ENCODE results near the gene HEBP2.
A peak's percentile ranks its signal among the peaks of the same experiment; 100 is the strongest.
"Not testable (repeated sequence)": the region's sequence is repeated elsewhere in the genome, so short reads cannot be mapped to it uniquely, and the experiment has no call there.

Gene HEBP2

GRCh38 chr6:138403801-138404665 is at the start of gene HEBP2:
HEBP2 (plus strand) TSS chr6:138404223; CDS start chr6:138404496, 273 bp downstream.
- Histone ChIP-seq H3K4me1 (ENCODE audit: insufficient read depth, low read length) (no peaks in the 10 kb centered on the region), H3K9me3 (ENCODE audit: control insufficient read depth, insufficient read depth, low read length) (no peaks in the 10 kb centered on the region), H3K9ac (ENCODE audit: low read depth, low read length) (peak within 1 kb of the TSS; percentile 90), H3K36me3 (ENCODE audit: insufficient read depth, low read length) (no peaks in the 10 kb centered on the region; the same call in 1 of the 2 replicates)

- Histone ChIP-seq H3K4me1 (ENCODE audit: insufficient read depth, low read length) (no peaks in the 10 kb centered on the region), H3K9ac (ENCODE audit: low read depth, low read length) (no peak overlapping the region), H3K36me3 (ENCODE audit: insufficient read depth, low read length) (no peaks in the 10 kb centered on the region), H3K9me3 (ENCODE audit: control insufficient read depth, insufficient read depth, low read length) (no peaks in the 10 kb centered on the region)
Observed at GRCh38 chr6:138357928-138358327, 46.1 kb upstream of the HEBP2 start.

DNA sequence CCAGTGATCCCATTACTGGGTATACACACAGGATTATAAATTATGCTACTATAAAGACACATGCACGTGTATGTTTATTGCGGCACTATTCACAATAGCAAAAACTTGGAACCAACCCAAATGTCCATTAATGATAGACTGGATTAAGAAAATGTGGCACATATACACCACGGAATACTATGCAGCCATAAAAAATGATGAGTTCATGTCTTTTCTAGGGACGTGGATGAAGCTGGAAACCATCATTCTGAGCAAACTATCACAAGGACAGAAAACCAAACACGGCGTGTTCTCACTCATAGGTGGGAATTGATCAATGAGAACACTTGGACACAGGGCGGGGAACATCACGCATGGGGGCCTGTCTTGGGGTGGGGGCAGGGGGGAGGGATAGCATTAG is 35.3 kb upstream of the HEBP2 start:
- H3K4me1 ChIP-seq (ENCODE audit: insufficient read depth, low read length); H3K36me3 ChIP-seq (ENCODE audit: insufficient read depth, low read length); H3K9me3 ChIP-seq (ENCODE audit: control insufficient read depth, insufficient read depth, low read length); H3K9ac ChIP-seq (ENCODE audit: low read depth, low read length): not testable (repeated sequence)

DNA sequence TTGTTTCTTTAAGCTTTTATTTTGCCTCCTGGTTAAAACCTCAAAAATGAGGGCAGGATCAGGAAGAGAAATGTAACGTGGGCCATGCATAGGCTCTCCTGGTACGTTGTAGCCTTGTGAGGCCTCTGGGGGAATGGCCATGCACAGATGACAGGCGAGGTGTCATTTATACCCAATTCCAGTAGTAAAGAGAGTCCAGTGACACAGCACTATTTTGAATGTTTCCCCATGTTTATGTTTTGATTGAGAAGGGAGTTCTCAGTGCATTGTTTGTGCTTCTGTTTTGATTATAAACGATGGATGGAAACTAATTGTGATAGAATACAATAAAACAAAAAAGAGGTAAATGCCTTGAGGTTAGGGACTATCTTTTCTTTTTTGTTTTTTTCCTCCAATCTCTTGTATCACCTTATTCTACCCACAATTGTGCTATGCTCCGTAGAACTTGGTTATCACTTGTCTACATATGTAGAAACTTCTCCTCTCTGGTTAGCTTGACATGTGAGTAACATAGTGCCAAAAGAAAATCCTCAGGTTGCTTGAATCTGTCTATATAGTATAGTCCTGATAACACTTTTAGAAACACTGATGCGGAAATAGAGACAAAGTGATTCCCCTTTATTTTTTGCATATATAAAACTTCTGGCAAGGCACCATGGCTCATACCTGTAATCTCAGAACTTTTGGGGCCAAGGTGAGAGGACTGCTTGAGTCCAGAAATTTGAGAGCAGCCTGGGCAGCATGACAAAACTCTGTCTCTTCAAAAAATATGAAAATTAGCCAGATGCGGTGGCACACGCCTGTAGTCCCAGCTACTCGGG is 33.2 kb upstream of the HEBP2 start:
- H3K36me3 ChIP-seq (ENCODE audit: insufficient read depth, low read length): no peaks in the 10 kb centered on the region
- no peaks in the 10 kb centered on the region for H3K9me3 ChIP-seq (ENCODE audit: control insufficient read depth, insufficient read depth, low read length)
- no peak overlapping the region for H3K9ac ChIP-seq (ENCODE audit: low read depth, low read length)
- no peaks in the 10 kb centered on the region for H3K4me1 ChIP-seq (ENCODE audit: insufficient read depth, low read length)

DNA sequence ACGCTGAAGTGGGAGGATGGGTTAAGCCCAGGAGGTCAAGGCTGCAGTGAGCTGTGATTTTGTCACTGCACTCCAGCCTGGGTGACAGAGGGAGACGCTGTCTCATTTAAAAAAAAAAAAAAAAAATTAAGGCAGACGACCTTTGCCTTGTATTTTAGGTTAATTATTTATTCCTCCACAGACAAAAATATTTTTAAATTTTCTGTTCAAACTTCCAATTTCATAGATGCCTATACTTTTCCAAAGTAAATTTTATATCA is 32.6 kb upstream of the HEBP2 start:
- Histone ChIP-seq H3K9me3 (ENCODE audit: control insufficient read depth, insufficient read depth, low read length) (no peaks in the 10 kb centered on the region), H3K9ac (ENCODE audit: low read depth, low read length) (no peak overlapping the region), H3K36me3 (ENCODE audit: insufficient read depth, low read length) (no peaks in the 10 kb centered on the region), H3K4me1 (ENCODE audit: insufficient read depth, low read length) (no peaks in the 10 kb centered on the region)

- Histone ChIP-seq H3K9me3 (ENCODE audit: control insufficient read depth, insufficient read depth, low read length) (no peaks in the 10 kb centered on the region), H3K9ac (ENCODE audit: low read depth, low read length) (no peak overlapping the region), H3K4me1 (ENCODE audit: insufficient read depth, low read length) (no peaks in the 10 kb centered on the region), H3K36me3 (ENCODE audit: insufficient read depth, low read length) (no peaks in the 10 kb centered on the region)
Observed at GRCh38 chr6:138371720-138372119, 32.3 kb upstream of the HEBP2 start.

GRCh38 chr6:138372711-138373463 is 31.1 kb upstream of the HEBP2 start:
- H3K36me3 ChIP-seq (ENCODE audit: insufficient read depth, low read length): no peaks in the 10 kb centered on the region
- no peak overlapping the region for H3K9ac ChIP-seq (ENCODE audit: low read depth, low read length)
- no peaks in the 10 kb centered on the region for H3K9me3 ChIP-seq (ENCODE audit: control insufficient read depth, insufficient read depth, low read length)
- 0 out of 2 replicates have a peak, but pooled peaks cover 2% of the 10 kb centered on the region for H3K4me1 ChIP-seq (ENCODE audit: insufficient read depth, low read length)

- H3K4me1 ChIP-seq (ENCODE audit: insufficient read depth, low read length): peaks cover 9% of the 10 kb centered on the region; the same call in 1 of the 2 replicates
- no peaks in the 10 kb centered on the region for H3K36me3 ChIP-seq (ENCODE audit: insufficient read depth, low read length)
- H3K9ac ChIP-seq (ENCODE audit: low read depth, low read length): no peak overlapping the region
- H3K9me3 ChIP-seq (ENCODE audit: control insufficient read depth, insufficient read depth, low read length): no peaks in the 10 kb centered on the region
Observed at GRCh38 chr6:138374230-138374629, 29.8 kb upstream of the HEBP2 start.

DNA sequence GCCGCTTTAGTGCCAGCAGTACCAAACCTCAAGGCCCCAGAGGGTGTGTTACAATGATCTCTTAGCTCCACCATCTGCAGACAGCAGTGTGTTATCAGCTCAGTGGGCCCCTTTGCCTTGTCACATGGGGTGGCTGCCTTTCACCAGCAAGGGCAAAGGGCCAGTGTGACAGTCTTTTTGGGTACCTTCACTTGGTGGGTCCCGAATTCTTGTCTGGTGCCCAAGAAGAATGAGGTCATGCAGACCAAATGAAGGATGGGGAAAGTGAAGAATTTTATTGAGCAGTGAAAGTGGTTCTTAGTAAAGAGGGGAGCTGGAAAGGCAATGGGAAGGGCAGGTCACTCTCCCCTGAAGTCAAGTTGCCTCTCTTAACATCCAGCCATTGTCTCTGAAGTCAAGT is 29.2 kb upstream of the HEBP2 start:
- H3K9ac ChIP-seq (ENCODE audit: low read depth, low read length): no peak overlapping the region
- no peaks in the 10 kb centered on the region for H3K36me3 ChIP-seq (ENCODE audit: insufficient read depth, low read length)
- H3K4me1 ChIP-seq (ENCODE audit: insufficient read depth, low read length): peaks cover 9% of the 10 kb centered on the region; the same call in 1 of the 2 replicates
- no peaks in the 10 kb centered on the region for H3K9me3 ChIP-seq (ENCODE audit: control insufficient read depth, insufficient read depth, low read length)

GRCh38 chr6:138377042-138377441 is 27.0 kb upstream of the HEBP2 start:
- Histone ChIP-seq H3K36me3 (ENCODE audit: insufficient read depth, low read length) (no peaks in the 10 kb centered on the region), H3K9ac (ENCODE audit: low read depth, low read length) (no peak overlapping the region), H3K9me3 (ENCODE audit: control insufficient read depth, insufficient read depth, low read length) (no peaks in the 10 kb centered on the region), H3K4me1 (ENCODE audit: insufficient read depth, low read length) (peaks cover 9% of the 10 kb centered on the region; the same call in 1 of the 2 replicates)

DNA sequence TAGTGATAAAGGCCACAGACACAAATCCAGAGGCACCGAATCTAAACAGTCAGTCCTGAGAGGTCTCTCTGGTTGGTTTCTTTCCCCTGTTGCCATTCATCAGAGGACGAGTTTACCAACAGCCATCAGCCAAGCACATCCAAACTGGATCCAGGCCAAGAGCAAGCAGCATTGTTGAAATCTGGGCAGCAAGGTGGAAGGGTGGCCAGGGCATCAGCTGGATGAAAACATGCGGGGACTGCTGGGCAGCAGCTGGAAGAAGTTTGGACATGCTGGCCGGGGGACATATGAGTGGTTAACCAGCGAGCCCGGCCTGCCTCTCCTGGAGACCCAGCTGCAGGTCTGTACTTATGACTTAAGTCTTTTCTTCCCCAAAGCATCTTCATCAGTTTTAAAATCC is 26.2 kb upstream of the HEBP2 start, which contains the start of gene SMIM28:
TSS of gene SMIM28 (plus strand) at position 62 of the 400 bp plus-strand sequence. CDS start at position 230, 168 bp downstream.
- no peaks in the 10 kb centered on the region for H3K9me3 ChIP-seq (ENCODE audit: control insufficient read depth, insufficient read depth, low read length)
- H3K36me3 ChIP-seq (ENCODE audit: insufficient read depth, low read length): no peaks in the 10 kb centered on the region
- H3K4me1 ChIP-seq (ENCODE audit: insufficient read depth, low read length): peaks cover 9% of the 10 kb centered on the region
- H3K9ac ChIP-seq (ENCODE audit: low read depth, low read length): no peak within 1 kb of the TSS

DNA sequence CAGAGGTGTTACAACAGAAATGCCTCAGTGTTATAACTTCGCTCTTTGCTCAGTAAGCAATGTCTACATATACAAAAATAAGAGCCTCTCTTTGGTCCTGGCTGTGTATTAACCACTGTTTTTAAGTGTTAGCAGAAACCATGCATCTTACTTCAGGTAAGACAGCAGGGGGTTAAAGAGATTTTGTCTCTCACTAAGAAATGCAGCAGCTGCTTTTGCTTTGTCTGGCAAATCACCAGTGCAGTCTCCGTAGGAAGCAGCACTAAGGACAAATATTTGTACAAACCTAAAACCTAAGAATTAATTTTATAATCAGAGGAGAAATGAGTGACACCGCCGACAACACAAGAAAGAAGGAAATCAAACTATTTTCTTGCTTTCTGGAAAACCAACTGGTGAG is 25.6 kb upstream of the HEBP2 start:
- H3K9me3 ChIP-seq (ENCODE audit: control insufficient read depth, insufficient read depth, low read length): no peaks in the 10 kb centered on the region
- H3K9ac ChIP-seq (ENCODE audit: low read depth, low read length): no peak overlapping the region
- H3K36me3 ChIP-seq (ENCODE audit: insufficient read depth, low read length): no peaks in the 10 kb centered on the region
- H3K4me1 ChIP-seq (ENCODE audit: insufficient read depth, low read length): peaks cover 9% of the 10 kb centered on the region

GRCh38 chr6:138382498-138383265 is 21.3 kb upstream of the HEBP2 start:
- Histone ChIP-seq H3K36me3 (ENCODE audit: insufficient read depth, low read length) (no peaks in the 10 kb centered on the region), H3K4me1 (ENCODE audit: insufficient read depth, low read length) (peaks cover 9% of the 10 kb centered on the region), H3K9me3 (ENCODE audit: control insufficient read depth, insufficient read depth, low read length) (no peaks in the 10 kb centered on the region), H3K9ac (ENCODE audit: low read depth, low read length) (no peak overlapping the region)

DNA sequence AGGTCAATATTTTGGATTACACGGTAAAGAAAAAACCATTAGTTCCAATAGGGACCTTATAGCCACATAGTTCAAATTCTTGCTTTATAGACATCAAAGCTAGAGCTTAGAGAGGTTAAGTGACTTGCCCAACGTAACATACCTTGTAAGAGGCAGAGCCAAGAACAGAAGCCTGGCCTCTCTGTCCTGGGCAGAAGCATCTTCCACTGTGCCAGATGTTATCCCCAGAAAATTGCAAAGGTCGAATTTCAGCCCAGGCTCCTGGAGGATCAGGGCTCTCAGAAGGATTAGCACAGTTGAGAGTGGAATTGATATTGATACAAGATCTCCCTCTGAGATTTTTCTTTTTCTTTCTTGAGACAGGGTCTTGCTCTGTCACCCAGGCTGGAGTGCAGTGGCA is 20.2 kb upstream of the HEBP2 start:
- Histone ChIP-seq H3K9me3 (ENCODE audit: control insufficient read depth, insufficient read depth, low read length) (no peaks in the 10 kb centered on the region), H3K4me1 (ENCODE audit: insufficient read depth, low read length) (peaks cover 3% of the 10 kb centered on the region), H3K9ac (ENCODE audit: low read depth, low read length) (no peak overlapping the region), H3K36me3 (ENCODE audit: insufficient read depth, low read length) (no peaks in the 10 kb centered on the region)

All from ES-I3 (cell line).